Nephron progenitor cell (in vitro differentiated cells): ENCODE results near the gene LSS.
"Not testable (repeated sequence)": the region's sequence is repeated elsewhere in the genome, so short reads cannot be mapped to it uniquely, and the experiment has no call there.

Experiments
- DNase-seq: peaks from one replicate; pipeline ENCODE4 v3.0.0; 2021
- H3K27ac Mint-ChIP-seq: 2 replicates; pipeline ENCODE4 v1.8.0; 2021; ENCODE audit warnings: mild to moderate bottlenecking, moderate library complexity, mixed read lengths
- H3K27me3 Mint-ChIP-seq: 2 replicates; pipeline ENCODE4 v1.8.0; 2021; ENCODE audit warnings: mild to moderate bottlenecking, low read depth, mixed read lengths; ENCODE audit not compliant: poor library complexity
- H3K36me3 Mint-ChIP-seq: 2 replicates; pipeline ENCODE4 v1.8.0; 2021; ENCODE audit warnings: low read depth, mixed read lengths
- H3K4me1 Mint-ChIP-seq: 2 replicates; pipeline ENCODE4 v1.8.0; 2021; ENCODE audit warnings: mixed read lengths
- H3K4me3 Mint-ChIP-seq: 2 replicates; pipeline ENCODE4 v1.8.0; 2021; ENCODE audit warnings: mild to moderate bottlenecking, moderate library complexity, mixed read lengths
- H3K9me3 Mint-ChIP-seq: 2 replicates; pipeline ENCODE4 v1.8.0; 2021; ENCODE audit warnings: mild to moderate bottlenecking, moderate library complexity, mixed read lengths
- CTCF ChIP-seq: fragments of 200-600 bp; sonication (generic); IDR thresholded peaks from 2 replicates; pipeline ENCODE4 v1.5.0; 2021; ENCODE audit warnings: antibody characterized with exemption

The LSS gene

GRCh38 chr21:46229923-46230260 is 1.3 kb upstream of the LSS start:
- no peak for TF ChIP-seq CTCF
- H3K4me1 Mint-ChIP-seq, result peaks cover 45% of the 10 kb centered on the region
- DNase-seq, result no peak
- peak overlapping the region; percentile 89 for H3K4me3 Mint-ChIP-seq
- H3K36me3 Mint-ChIP-seq, result peaks cover 84% of the 10 kb centered on the region
- peaks cover 78% of the 10 kb centered on the region for H3K9me3 Mint-ChIP-seq
- H3K27me3 Mint-ChIP-seq, result no peaks in the 10 kb centered on the region
- peak overlapping the region; percentile 24 for H3K27ac Mint-ChIP-seq

- H3K36me3 Mint-ChIP-seq, result peaks cover 79% of the 10 kb centered on the region
- TF ChIP-seq CTCF, result peak; percentile 17
- DNase-seq, result no peak
- peak overlapping the region; percentile 93 for H3K27ac Mint-ChIP-seq
- peaks cover 73% of the 10 kb centered on the region for H3K9me3 Mint-ChIP-seq
- no peaks in the 10 kb centered on the region for H3K27me3 Mint-ChIP-seq
- peaks cover 49% of the 10 kb centered on the region for H3K4me1 Mint-ChIP-seq
- peak overlapping the region; percentile 89 for H3K4me3 Mint-ChIP-seq
Measured at GRCh38 chr21:46229133-46229922, 754 bp upstream of the LSS start.

GRCh38 chr21:46227811-46228344 is 696 bp downstream of the LSS start:
- Mint-ChIP-seq H3K4me1 (peaks cover 56% of the 10 kb centered on the region), H3K27me3 (no peaks in the 10 kb centered on the region), H3K4me3 (peak overlapping the region; percentile 84), H3K27ac (no peak overlapping the region), H3K9me3 (peaks cover 58% of the 10 kb centered on the region), H3K36me3 (peaks cover 65% of the 10 kb centered on the region)
- no peak for TF ChIP-seq CTCF
- DNase-seq, result no peak

GRCh38 chr21:46226920-46227599 is 1.5 kb downstream of the LSS start:
- peaks cover 63% of the 10 kb centered on the region for H3K36me3 Mint-ChIP-seq
- no peak overlapping the region for H3K27ac Mint-ChIP-seq
- no peak for TF ChIP-seq CTCF
- peaks cover 56% of the 10 kb centered on the region for H3K4me1 Mint-ChIP-seq
- H3K9me3 Mint-ChIP-seq, result peaks cover 50% of the 10 kb centered on the region
- H3K4me3 Mint-ChIP-seq, result peak overlapping the region; percentile 84
- no peak for DNase-seq
- H3K27me3 Mint-ChIP-seq, result no peaks in the 10 kb centered on the region

- no peak overlapping the region for H3K27ac Mint-ChIP-seq
Measured at GRCh38 chr21:46226146-46226545, 2.4 kb downstream of the LSS start.

GRCh38 chr21:46223661-46224060 is 4.9 kb downstream of the LSS start:
- H3K27me3 Mint-ChIP-seq, DNase-seq, H3K4me3 Mint-ChIP-seq: not testable (repeated sequence)
- Mint-ChIP-seq H3K4me1 (peaks cover 57% of the 10 kb centered on the region), H3K36me3 (peaks cover 57% of the 10 kb centered on the region), H3K27ac (peak overlapping the region; percentile 92), H3K9me3 (peaks cover 19% of the 10 kb centered on the region)

More at GRCh38 chr21:46226146-46226545, 2.4 kb downstream of the LSS start:
- peaks cover 62% of the 10 kb centered on the region for H3K36me3 Mint-ChIP-seq
- peaks cover 41% of the 10 kb centered on the region for H3K9me3 Mint-ChIP-seq
- DNase-seq, result no peak
- TF ChIP-seq CTCF, result no peak
- peaks cover 3% of the 10 kb centered on the region for H3K27me3 Mint-ChIP-seq
- H3K4me1 Mint-ChIP-seq, result peaks cover 56% of the 10 kb centered on the region
- peak overlapping the region; percentile 84 for H3K4me3 Mint-ChIP-seq
